ENCODE data around the gene VSX1.

DNA sequence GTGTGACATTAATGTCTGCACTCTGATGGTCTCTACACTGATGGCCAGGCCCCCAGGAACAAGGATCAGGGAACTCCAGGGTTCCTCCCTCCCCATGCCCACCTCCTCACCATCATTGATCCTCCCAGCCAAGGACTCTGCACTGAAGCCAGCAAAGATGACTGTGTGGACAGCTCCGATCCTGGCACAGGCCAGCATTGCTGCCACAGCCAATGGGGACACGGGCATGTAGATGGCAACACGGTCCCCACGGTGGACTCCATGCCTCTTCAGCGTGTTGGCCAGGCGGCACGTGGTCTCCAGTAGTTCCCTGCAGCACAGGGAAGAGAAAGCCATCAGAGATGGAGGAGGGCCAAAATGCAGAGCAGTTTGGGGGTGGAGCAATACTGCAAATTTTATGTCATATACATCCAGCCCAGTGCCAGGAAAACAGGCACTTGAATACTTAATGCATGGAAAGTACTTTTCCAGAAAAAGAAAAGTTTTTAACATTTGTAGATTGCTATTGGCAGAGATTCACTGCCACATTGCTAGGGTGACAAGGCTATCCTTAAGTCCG, 51.2 kb downstream of the VSX1 start:
- no peak for TF ChIP-seq CTCF (IDR thresholded peaks at IDR 0.05; ENCODE audit: poor library complexity, severe bottlenecking)
- TF ChIP-seq SMC3 (conservative IDR thresholded peaks at IDR 0.05; ENCODE audit: poor library complexity) = no peak
- no peak for TF ChIP-seq TAF1 (IDR thresholded peaks at IDR 0.05; ENCODE audit: low read depth)
- TF ChIP-seq, protein P1, sequence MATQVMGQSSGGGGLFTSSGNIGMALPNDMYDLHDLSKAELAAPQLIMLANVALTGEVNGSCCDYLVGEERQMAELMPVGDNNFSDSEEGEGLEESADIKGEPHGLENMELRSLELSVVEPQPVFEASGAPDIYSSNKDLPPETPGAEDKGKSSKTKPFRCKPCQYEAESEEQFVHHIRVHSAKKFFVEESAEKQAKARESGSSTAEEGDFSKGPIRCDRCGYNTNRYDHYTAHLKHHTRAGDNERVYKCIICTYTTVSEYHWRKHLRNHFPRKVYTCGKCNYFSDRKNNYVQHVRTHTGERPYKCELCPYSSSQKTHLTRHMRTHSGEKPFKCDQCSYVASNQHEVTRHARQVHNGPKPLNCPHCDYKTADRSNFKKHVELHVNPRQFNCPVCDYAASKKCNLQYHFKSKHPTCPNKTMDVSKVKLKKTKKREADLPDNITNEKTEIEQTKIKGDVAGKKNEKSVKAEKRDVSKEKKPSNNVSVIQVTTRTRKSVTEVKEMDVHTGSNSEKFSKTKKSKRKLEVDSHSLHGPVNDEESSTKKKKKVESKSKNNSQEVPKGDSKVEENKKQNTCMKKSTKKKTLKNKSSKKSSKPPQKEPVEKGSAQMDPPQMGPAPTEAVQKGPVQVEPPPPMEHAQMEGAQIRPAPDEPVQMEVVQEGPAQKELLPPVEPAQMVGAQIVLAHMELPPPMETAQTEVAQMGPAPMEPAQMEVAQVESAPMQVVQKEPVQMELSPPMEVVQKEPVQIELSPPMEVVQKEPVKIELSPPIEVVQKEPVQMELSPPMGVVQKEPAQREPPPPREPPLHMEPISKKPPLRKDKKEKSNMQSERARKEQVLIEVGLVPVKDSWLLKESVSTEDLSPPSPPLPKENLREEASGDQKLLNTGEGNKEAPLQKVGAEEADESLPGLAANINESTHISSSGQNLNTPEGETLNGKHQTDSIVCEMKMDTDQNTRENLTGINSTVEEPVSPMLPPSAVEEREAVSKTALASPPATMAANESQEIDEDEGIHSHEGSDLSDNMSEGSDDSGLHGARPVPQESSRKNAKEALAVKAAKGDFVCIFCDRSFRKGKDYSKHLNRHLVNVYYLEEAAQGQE (IDR thresholded peaks at IDR 0.05; ENCODE audit: borderline replicate concordance) = no peak
- TF ChIP-seq POLR2AphosphoS5 (IDR thresholded peaks at IDR 0.05) = no peak
- TF ChIP-seq EP300 (conservative IDR thresholded peaks at IDR 0.05; ENCODE audit: poor library complexity, severe bottlenecking) = no peak
- no peak for TF ChIP-seq EZH2 (IDR thresholded peaks at IDR 0.05; ENCODE audit: borderline replicate concordance, insufficient read depth, low read length, poor library complexity, severe bottlenecking)
